Liver (tissue), 9 donors: ENCODE measurements around the gene SMG6. TPM values are rescaled to one million over a fixed set of nuclear protein-coding genes. Genes with fewer than 3 reads are reported as not detected.

Experiments
- DNase-seq: peaks from one replicate; pipeline ENCODE4 v3.0.0-alpha.2; 2017; ENCODE audit warnings: low spot score
- H3K27ac ChIP-seq, 2 donors: one replicate each; pipeline ENCODE4 v1.7.0; 2013; ENCODE audit warnings: inconsistent platforms in 2 of 2, low read length in 2 of 2, control low read depth in 1 of 2, low read depth in 1 of 2, mild to moderate bottlenecking in 1 of 2
- H3K27me3 ChIP-seq, 4 donors: one replicate each; pipeline versions ENCODE4 v1.6.1 to v1.7.0; 2013; ENCODE audit warnings: low read length in 3 of 4, inconsistent platforms in 1 of 4, mild to moderate bottlenecking in 1 of 4, moderate library complexity in 1 of 4; ENCODE audit not compliant: control insufficient read depth in 4 of 4, insufficient read depth in 4 of 4
- H3K36me3 ChIP-seq, 4 donors: one replicate each; pipeline versions ENCODE4 v1.6.1 to v1.7.0; 2013; ENCODE audit warnings: low read length in 3 of 4, mild to moderate bottlenecking in 3 of 4, low read depth in 1 of 4, moderate library complexity in 1 of 4; ENCODE audit not compliant: control insufficient read depth in 4 of 4, insufficient read depth in 3 of 4
- H3K4me1 ChIP-seq, 4 donors: one replicate each; pipeline versions ENCODE4 v1.6.1 to v1.7.0; 2013; ENCODE audit warnings: low read length in 3 of 4, mild to moderate bottlenecking in 3 of 4, moderate library complexity in 1 of 4; ENCODE audit not compliant: control insufficient read depth in 4 of 4, insufficient read depth in 4 of 4
- H3K4me3 ChIP-seq, 3 donors: one replicate each; pipeline versions ENCODE4 v1.6.1 to v1.7.0; 2013; ENCODE audit warnings: low read length in 3 of 3, control low read depth in 1 of 3, low read depth in 1 of 3, mild to moderate bottlenecking in 1 of 3
- H3K9ac ChIP-seq, 2 donors: one replicate each; pipeline ENCODE4 v1.7.0; 2013; ENCODE audit warnings: low read length in 2 of 2, mild to moderate bottlenecking in 2 of 2, moderate library complexity in 2 of 2, control low read depth in 1 of 2, low read depth in 1 of 2
- H3K9me3 ChIP-seq, 4 donors: one replicate each; pipeline versions ENCODE4 v1.6.1 to v1.7.0; 2013; ENCODE audit warnings: low read length in 3 of 4; ENCODE audit not compliant: control insufficient read depth in 4 of 4
- ATF3 ChIP-seq: IDR thresholded peaks from 2 replicates; pipeline ENCODE4 v1.6.1; 2016; ENCODE audit warnings: antibody characterized with exemption
- EGR1 ChIP-seq, 2 donors: IDR thresholded peaks; 2 replicates each; pipeline ENCODE4 v1.6.1; 2016 to 2018; ENCODE audit warnings: antibody characterized with exemption in 2 of 2, low read depth in 2 of 2
- FOXA1 ChIP-seq: IDR thresholded peaks from 2 replicates; pipeline ENCODE4 v1.6.1; 2016; ENCODE audit warnings: antibody characterized with exemption
- FOXA2 ChIP-seq: IDR thresholded peaks from 2 replicates; pipeline ENCODE4 v1.6.1; 2016; ENCODE audit warnings: antibody characterized with exemption
- GABPA ChIP-seq, 2 donors: IDR thresholded peaks in 1 of 2; conservative IDR thresholded peaks in 1 of 2; 2 replicates each; pipeline ENCODE4 v1.6.1; 2016; ENCODE audit warnings: antibody characterized with exemption in 2 of 2, mild to moderate bottlenecking in 1 of 2, moderate library complexity in 1 of 2
- HNF4A ChIP-seq, 2 donors: conservative IDR thresholded peaks; 2 replicates each; pipeline ENCODE4 v1.6.1; 2016; ENCODE audit warnings: antibody characterized with exemption in 2 of 2, mild to moderate bottlenecking in 2 of 2
- HNF4G ChIP-seq: IDR thresholded peaks from 2 replicates; pipeline ENCODE4 v1.6.1; 2016; ENCODE audit warnings: antibody characterized with exemption
- JUND ChIP-seq, 2 donors: IDR thresholded peaks; 2 replicates each; pipeline ENCODE4 v1.6.1; 2016; ENCODE audit warnings: antibody characterized with exemption in 2 of 2
- NR2F2 ChIP-seq: IDR thresholded peaks from 2 replicates; pipeline ENCODE4 v1.6.1; 2016; ENCODE audit warnings: antibody characterized with exemption
- RAD21 ChIP-seq, 2 donors: IDR thresholded peaks; 2 replicates each; pipeline ENCODE4 v1.6.1; 2016; ENCODE audit warnings: antibody characterized with exemption in 2 of 2, mild to moderate bottlenecking in 2 of 2
- RXRA ChIP-seq, 2 donors: IDR thresholded peaks; 2 replicates each; pipeline ENCODE4 v1.6.1; 2017 to 2018; ENCODE audit warnings: antibody characterized with exemption in 2 of 2, mild to moderate bottlenecking in 1 of 2
- SP1 ChIP-seq: IDR thresholded peaks from 2 replicates; pipeline ENCODE4 v1.6.1; 2018; ENCODE audit warnings: antibody characterized with exemption, mild to moderate bottlenecking
- TAF1 ChIP-seq: conservative IDR thresholded peaks from 2 replicates; pipeline ENCODE4 v1.6.1; 2016; ENCODE audit warnings: antibody characterized with exemption, mild to moderate bottlenecking
- YY1 ChIP-seq: IDR thresholded peaks from 2 replicates; pipeline ENCODE4 v1.6.1; 2016; ENCODE audit warnings: antibody characterized with exemption, mild to moderate bottlenecking
- WGBS: extraction: QIAGEN DNeasy Blood & Tissue Kit; methylation state at CpG from one replicate; pipeline ENCODE4 v1.1.7; 2013; 5-methylcytosine and 5-hydroxymethylcytosine counted together
- polyA plus RNA-seq, 2 donors: library from polyadenylated mRNA; stranded (reverse) in 1 of 2; unstranded in 1 of 2; fragments of 200-250 nt in 1 of 2; fragments of >200 nt in 1 of 2; fragmentation: Nextera tagmentation in 1 of 2; extraction: Ambion mirVana in 1 of 2; gene quantifications; one replicate each; pipeline versions ENCODE4 v1.2.1 to v1.2.3, GENCODE V29; 2013 to 2015
- total RNA-seq, 2 donors: library from RNA; depleted of rRNA; stranded (reverse); fragments of >200 nt; gene quantifications; one replicate each; pipeline ENCODE4 v1.2.3, GENCODE V29; 2014
- TF ChIP-seq, protein P1 (sequence below): IDR thresholded peaks from 2 replicates; pipeline ENCODE4 v1.6.1; 2016; ENCODE audit warnings: antibody characterized with exemption
- TF ChIP-seq, protein P2 (sequence below): IDR thresholded peaks from 2 replicates; pipeline ENCODE4 v1.6.1; 2016; ENCODE audit warnings: antibody characterized with exemption, mild to moderate bottlenecking
- TF ChIP-seq, protein P3 (sequence below): IDR thresholded peaks from 2 replicates; pipeline ENCODE4 v1.6.1; 2016; ENCODE audit warnings: antibody characterized with exemption
- donor health status: healthy.
- donor health status: healthy.
- donor health status: healthy.
- donor health status: healthy.
- donor health status: healthy.

Gene SMG6
- total and polyA plus RNA-seq, 4 donors = 4.9 to 12.0 (median 8.2) TPM

GRCh38 chr17:2267354-2267753 lies 36.2 kb downstream of the SMG6 start:
- H3K9ac ChIP-seq = no peak overlapping the region
- H3K27me3 ChIP-seq = no peaks in the 10 kb centered on the region
- no peak for DNase-seq
- WGBS = 96% methylated on average over 4 of the region's 4 CpGs
- no peak overlapping the region for H3K27ac ChIP-seq
- peaks cover 0 to 6% (median 3%) of the 10 kb centered on the region in 4 donors for H3K4me1 ChIP-seq
- H3K9me3 ChIP-seq = no peaks in the 10 kb centered on the region
- H3K4me3 ChIP-seq = no peak overlapping the region
- TF ChIP-seq GABPA (IDR thresholded peaks at IDR 0.05 in 1 of 2, conservative IDR thresholded peaks at IDR 0.05 in 1 of 2) (no peak), EGR1 (IDR thresholded peaks at IDR 0.05; ENCODE audit: low read depth in 2 of 2) (no peak), HNF4A (conservative IDR thresholded peaks at IDR 0.05) (no peak), FOXA2 (no peak), SP1 (no peak), HNF4G (no peak), TAF1 (no peak), ATF3 (no peak), RXRA (IDR thresholded peaks at IDR 0.05) (no peak), FOXA1 (no peak), JUND (IDR thresholded peaks at IDR 0.05) (no peak), RAD21 (IDR thresholded peaks at IDR 0.05) (no peak)
- TF ChIP-seq, protein P1, sequence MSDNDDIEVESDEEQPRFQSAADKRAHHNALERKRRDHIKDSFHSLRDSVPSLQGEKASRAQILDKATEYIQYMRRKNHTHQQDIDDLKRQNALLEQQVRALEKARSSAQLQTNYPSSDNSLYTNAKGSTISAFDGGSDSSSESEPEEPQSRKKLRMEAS = no peak
- TF ChIP-seq, protein P2, sequence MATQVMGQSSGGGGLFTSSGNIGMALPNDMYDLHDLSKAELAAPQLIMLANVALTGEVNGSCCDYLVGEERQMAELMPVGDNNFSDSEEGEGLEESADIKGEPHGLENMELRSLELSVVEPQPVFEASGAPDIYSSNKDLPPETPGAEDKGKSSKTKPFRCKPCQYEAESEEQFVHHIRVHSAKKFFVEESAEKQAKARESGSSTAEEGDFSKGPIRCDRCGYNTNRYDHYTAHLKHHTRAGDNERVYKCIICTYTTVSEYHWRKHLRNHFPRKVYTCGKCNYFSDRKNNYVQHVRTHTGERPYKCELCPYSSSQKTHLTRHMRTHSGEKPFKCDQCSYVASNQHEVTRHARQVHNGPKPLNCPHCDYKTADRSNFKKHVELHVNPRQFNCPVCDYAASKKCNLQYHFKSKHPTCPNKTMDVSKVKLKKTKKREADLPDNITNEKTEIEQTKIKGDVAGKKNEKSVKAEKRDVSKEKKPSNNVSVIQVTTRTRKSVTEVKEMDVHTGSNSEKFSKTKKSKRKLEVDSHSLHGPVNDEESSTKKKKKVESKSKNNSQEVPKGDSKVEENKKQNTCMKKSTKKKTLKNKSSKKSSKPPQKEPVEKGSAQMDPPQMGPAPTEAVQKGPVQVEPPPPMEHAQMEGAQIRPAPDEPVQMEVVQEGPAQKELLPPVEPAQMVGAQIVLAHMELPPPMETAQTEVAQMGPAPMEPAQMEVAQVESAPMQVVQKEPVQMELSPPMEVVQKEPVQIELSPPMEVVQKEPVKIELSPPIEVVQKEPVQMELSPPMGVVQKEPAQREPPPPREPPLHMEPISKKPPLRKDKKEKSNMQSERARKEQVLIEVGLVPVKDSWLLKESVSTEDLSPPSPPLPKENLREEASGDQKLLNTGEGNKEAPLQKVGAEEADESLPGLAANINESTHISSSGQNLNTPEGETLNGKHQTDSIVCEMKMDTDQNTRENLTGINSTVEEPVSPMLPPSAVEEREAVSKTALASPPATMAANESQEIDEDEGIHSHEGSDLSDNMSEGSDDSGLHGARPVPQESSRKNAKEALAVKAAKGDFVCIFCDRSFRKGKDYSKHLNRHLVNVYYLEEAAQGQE = no peak
- H3K36me3 ChIP-seq = peaks cover 0 to 4% (median 3%) of the 10 kb centered on the region in 4 donors

DNA sequence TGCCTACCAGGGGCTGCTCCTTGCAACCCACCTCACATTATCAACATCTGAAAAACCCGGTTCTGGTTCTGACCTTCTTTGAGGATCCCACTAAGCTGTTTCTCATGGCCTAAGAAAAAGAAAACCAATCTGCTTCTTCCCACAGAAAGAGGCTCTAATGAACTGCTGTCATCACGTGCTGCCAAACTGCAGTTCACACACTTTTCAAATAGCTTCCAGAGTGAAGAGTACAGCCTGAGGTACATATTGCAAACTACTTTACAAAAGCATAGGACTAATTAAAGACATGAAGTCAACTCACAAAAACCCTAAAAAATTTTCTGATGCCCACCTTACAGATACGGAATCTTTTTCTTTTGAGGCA lies 36.7 kb downstream of the SMG6 start:
- H3K9ac ChIP-seq = no peak overlapping the region
- H3K4me3 ChIP-seq = no peak overlapping the region
- no peak for DNase-seq
- TF ChIP-seq YY1 (no peak), NR2F2 (no peak), FOXA2 (no peak), RXRA (IDR thresholded peaks at IDR 0.05) (no peak), ATF3 (no peak), HNF4G (no peak), JUND (IDR thresholded peaks at IDR 0.05) (no peak), SP1 (no peak), EGR1 (IDR thresholded peaks at IDR 0.05; ENCODE audit: low read depth in 2 of 2) (no peak), GABPA (IDR thresholded peaks at IDR 0.05 in 1 of 2, conservative IDR thresholded peaks at IDR 0.05 in 1 of 2) (no peak), FOXA1 (no peak), HNF4A (conservative IDR thresholded peaks at IDR 0.05) (no peak)
- TF ChIP-seq, protein P3, sequence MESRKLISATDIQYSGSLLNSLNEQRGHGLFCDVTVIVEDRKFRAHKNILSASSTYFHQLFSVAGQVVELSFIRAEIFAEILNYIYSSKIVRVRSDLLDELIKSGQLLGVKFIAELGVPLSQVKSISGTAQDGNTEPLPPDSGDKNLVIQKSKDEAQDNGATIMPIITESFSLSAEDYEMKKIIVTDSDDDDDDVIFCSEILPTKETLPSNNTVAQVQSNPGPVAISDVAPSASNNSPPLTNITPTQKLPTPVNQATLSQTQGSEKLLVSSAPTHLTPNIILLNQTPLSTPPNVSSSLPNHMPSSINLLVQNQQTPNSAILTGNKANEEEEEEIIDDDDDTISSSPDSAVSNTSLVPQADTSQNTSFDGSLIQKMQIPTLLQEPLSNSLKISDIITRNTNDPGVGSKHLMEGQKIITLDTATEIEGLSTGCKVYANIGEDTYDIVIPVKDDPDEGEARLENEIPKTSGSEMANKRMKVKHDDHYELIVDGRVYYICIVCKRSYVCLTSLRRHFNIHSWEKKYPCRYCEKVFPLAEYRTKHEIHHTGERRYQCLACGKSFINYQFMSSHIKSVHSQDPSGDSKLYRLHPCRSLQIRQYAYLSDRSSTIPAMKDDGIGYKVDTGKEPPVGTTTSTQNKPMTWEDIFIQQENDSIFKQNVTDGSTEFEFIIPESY = no peak
- TF ChIP-seq, protein P1 = no peak
- TF ChIP-seq, protein P2 = no peak
- H3K9me3 ChIP-seq = no peaks in the 10 kb centered on the region
- peaks cover 0 to 6% (median 3%) of the 10 kb centered on the region in 4 donors for H3K4me1 ChIP-seq
- WGBS = 73% methylated on average over 3 of the region's 3 CpGs
- no peak overlapping the region for H3K27ac ChIP-seq
- H3K27me3 ChIP-seq = no peaks in the 10 kb centered on the region
- peaks cover 0 to 4% (median 3%) of the 10 kb centered on the region in 4 donors for H3K36me3 ChIP-seq
